ENCODE data around the gene ARMH1.
"Not testable (repeated sequence)": the region's sequence is repeated elsewhere in the genome, so short reads cannot be mapped to it uniquely, and the experiment has no call there.

ARMH1 gene

DNA sequence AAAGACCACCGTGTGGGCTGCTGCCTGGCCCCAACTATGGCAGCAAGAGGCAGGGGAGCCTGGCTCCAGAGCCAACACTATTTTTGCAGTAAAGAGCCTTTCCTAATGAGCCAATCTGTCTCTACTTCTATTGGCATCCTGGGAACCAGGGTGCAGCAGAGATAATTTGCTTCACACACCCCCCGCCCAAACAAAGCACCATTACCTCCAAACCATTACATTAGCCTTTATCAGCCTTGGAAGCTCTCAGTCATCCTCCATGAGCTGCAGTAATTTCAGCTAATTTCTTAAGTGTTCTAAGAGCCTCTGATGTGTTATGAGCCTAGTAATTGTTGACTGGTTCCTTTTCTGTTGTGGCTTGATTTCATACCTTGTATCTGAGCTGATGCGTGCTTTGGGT is 21.6 kb downstream of the ARMH1 start:
- Histone ChIP-seq H3K9ac (no peak overlapping the region), H3K4me3 (IDR thresholded peaks at IDR 0.05; ENCODE audit: insufficient read depth, low read depth, low read length) (no peak overlapping the region), H3K4me2 (no peak overlapping the region), H4K20me1 (ENCODE audit: insufficient read depth) (no peaks in the 10 kb centered on the region), H3K36me3 (ENCODE audit: insufficient read depth) (no peaks in the 10 kb centered on the region), H3K27me3 (ENCODE audit: insufficient read depth, low read depth) (no peaks in the 10 kb centered on the region), H2AFZ (ENCODE audit: low read depth) (no peak overlapping the region), H3K4me1 (ENCODE audit: low read depth, poor library complexity, severe bottlenecking) (peaks cover 7% of the 10 kb centered on the region), H3K27ac (no peak overlapping the region), H3K79me2 (ENCODE audit: insufficient read depth, low read depth) (no peaks in the 10 kb centered on the region)
- TF ChIP-seq, protein P1, sequence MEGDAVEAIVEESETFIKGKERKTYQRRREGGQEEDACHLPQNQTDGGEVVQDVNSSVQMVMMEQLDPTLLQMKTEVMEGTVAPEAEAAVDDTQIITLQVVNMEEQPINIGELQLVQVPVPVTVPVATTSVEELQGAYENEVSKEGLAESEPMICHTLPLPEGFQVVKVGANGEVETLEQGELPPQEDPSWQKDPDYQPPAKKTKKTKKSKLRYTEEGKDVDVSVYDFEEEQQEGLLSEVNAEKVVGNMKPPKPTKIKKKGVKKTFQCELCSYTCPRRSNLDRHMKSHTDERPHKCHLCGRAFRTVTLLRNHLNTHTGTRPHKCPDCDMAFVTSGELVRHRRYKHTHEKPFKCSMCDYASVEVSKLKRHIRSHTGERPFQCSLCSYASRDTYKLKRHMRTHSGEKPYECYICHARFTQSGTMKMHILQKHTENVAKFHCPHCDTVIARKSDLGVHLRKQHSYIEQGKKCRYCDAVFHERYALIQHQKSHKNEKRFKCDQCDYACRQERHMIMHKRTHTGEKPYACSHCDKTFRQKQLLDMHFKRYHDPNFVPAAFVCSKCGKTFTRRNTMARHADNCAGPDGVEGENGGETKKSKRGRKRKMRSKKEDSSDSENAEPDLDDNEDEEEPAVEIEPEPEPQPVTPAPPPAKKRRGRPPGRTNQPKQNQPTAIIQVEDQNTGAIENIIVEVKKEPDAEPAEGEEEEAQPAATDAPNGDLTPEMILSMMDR (conservative IDR thresholded peaks at IDR 0.05; ENCODE audit: low read depth, low read length): no peak

DNA sequence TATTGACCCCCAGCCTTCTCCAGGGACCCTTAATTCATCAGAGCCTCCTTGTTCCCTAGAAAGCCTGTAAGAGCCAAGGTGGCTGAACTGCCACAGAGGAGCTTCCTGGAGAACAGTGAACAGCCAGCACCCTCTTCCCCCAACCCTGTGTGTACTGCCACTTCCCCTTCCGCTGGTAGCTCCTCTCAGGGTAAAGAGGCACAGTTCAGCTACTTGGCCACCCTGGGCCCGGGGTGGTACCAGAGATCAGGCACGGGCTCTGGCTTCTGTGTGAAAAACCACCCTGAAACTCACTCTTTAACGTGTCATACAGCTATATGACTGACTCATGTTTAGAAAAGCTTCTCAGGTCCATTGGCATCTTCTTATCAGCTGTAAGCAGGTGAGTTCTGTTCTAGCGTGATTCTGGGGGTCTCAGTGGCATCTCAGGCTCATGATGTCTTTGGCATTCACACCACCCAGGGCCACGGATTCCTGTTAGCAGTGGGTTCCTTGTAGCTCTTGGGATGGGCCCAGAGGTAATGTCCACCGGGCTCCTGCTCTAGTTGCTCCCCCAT is 22.4 kb downstream of the ARMH1 start:
- H2AFZ ChIP-seq (ENCODE audit: low read depth): no peak overlapping the region
- TF ChIP-seq, protein P1 (conservative IDR thresholded peaks at IDR 0.05; ENCODE audit: low read depth, low read length): no peak
- H3K4me1 ChIP-seq (ENCODE audit: low read depth, poor library complexity, severe bottlenecking): peaks cover 7% of the 10 kb centered on the region
- no peak overlapping the region for H3K4me2 ChIP-seq
- no peaks in the 10 kb centered on the region for H3K27me3 ChIP-seq (ENCODE audit: insufficient read depth, low read depth)
- H3K36me3 ChIP-seq (ENCODE audit: insufficient read depth): no peaks in the 10 kb centered on the region
- no peaks in the 10 kb centered on the region for H4K20me1 ChIP-seq (ENCODE audit: insufficient read depth)
- H3K4me3 ChIP-seq (IDR thresholded peaks at IDR 0.05; ENCODE audit: insufficient read depth, low read depth, low read length): no peak overlapping the region
- no peak overlapping the region for H3K9ac ChIP-seq
- no peaks in the 10 kb centered on the region for H3K79me2 ChIP-seq (ENCODE audit: insufficient read depth, low read depth)
- H3K27ac ChIP-seq: no peak overlapping the region

DNA sequence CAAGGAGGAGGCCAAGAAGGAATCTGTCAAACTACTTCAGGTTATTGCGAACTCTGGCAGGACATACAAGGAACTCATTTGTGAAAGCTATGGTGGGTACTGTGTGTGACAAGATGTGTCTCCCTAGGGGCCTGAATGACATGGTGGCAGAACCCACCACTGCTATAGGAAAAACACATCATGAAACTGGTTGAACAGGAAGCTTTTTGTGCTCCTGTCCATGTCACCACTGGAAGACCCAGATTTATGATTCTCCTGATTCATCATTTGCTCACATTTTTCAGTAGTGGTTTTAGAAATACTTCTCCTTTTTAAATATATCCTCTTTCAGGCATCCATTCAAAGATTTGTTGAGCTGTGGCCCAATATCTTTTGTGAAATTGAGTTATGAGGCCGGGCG is 23.6 kb downstream of the ARMH1 start:
- Histone ChIP-seq H3K4me3 (IDR thresholded peaks at IDR 0.05; ENCODE audit: insufficient read depth, low read depth, low read length) (no peak overlapping the region), H3K4me2 (no peak overlapping the region), H3K27ac (no peak overlapping the region), H3K4me1 (ENCODE audit: low read depth, poor library complexity, severe bottlenecking) (peaks cover 7% of the 10 kb centered on the region), H3K9ac (no peak overlapping the region), H4K20me1 (ENCODE audit: insufficient read depth) (no peaks in the 10 kb centered on the region), H3K27me3 (ENCODE audit: insufficient read depth, low read depth) (no peaks in the 10 kb centered on the region), H3K79me2 (ENCODE audit: insufficient read depth, low read depth) (no peaks in the 10 kb centered on the region), H2AFZ (ENCODE audit: low read depth) (no peak overlapping the region), H3K36me3 (ENCODE audit: insufficient read depth) (no peaks in the 10 kb centered on the region)
- TF ChIP-seq, protein P1 (conservative IDR thresholded peaks at IDR 0.05; ENCODE audit: low read depth, low read length): no peak

DNA sequence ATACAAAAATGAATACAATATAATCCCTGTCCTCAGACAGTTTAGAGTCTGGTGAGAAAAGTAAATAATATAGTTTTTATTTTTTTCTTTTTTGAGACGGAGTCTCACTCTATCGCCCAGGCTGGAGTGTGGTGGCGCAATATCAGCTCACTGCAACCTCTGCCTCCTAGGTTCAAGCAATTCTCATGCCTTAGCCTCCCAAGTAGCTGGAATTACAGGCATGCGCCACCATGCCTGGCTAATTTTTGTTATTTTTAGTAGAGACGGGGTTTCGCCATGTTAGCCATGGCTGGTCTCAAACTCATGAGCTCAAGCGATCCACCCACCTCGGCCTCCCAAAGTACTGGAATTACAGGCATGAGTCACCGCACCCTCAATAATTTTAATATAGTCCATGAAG is 24.9 kb downstream of the ARMH1 start:
- not testable (repeated sequence) for H3K36me3 ChIP-seq (ENCODE audit: insufficient read depth); H3K79me2 ChIP-seq (ENCODE audit: insufficient read depth, low read depth)

DNA sequence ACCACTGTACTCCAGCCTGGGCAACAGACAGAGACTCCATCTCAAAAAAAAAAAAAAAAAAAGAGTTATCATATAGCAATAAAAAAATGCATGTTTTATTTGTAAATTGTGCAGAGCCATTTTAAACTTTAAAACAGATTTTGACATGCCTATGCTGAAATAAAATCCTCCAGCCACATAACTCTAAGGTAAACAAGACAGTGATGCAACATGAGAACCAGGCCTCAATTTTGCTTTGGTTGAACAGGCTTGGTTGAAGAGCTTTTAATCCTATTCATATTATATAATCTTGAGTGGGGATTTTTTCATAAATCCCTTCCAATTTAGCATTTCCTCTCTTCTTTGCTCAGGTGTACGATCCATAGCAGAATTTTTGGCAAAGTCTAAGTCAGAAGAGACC is 26.1 kb downstream of the ARMH1 start:
- H3K27me3 ChIP-seq (ENCODE audit: insufficient read depth, low read depth): no peaks in the 10 kb centered on the region
- TF ChIP-seq, protein P1 (conservative IDR thresholded peaks at IDR 0.05; ENCODE audit: low read depth, low read length): no peak
- no peak overlapping the region for H3K4me2 ChIP-seq
- no peak overlapping the region for H3K27ac ChIP-seq
- no peak overlapping the region for H3K4me3 ChIP-seq (IDR thresholded peaks at IDR 0.05; ENCODE audit: insufficient read depth, low read depth, low read length)
- no peak overlapping the region for H3K9ac ChIP-seq
- H2AFZ ChIP-seq (ENCODE audit: low read depth): no peak overlapping the region
- no peaks in the 10 kb centered on the region for H4K20me1 ChIP-seq (ENCODE audit: insufficient read depth)
- no peaks in the 10 kb centered on the region for H3K36me3 ChIP-seq (ENCODE audit: insufficient read depth)
- H3K4me1 ChIP-seq (ENCODE audit: low read depth, poor library complexity, severe bottlenecking): no peaks in the 10 kb centered on the region
- H3K79me2 ChIP-seq (ENCODE audit: insufficient read depth, low read depth): no peaks in the 10 kb centered on the region

More for the DNA sequence above, 24.9 kb downstream of the ARMH1 start:
- H4K20me1 ChIP-seq (ENCODE audit: insufficient read depth); H3K4me1 ChIP-seq (ENCODE audit: low read depth, poor library complexity, severe bottlenecking); H3K4me3 ChIP-seq (IDR thresholded peaks at IDR 0.05; ENCODE audit: insufficient read depth, low read depth, low read length); H3K9ac ChIP-seq; H3K4me2 ChIP-seq; H3K27me3 ChIP-seq (ENCODE audit: insufficient read depth, low read depth); H3K27ac ChIP-seq; H2AFZ ChIP-seq (ENCODE audit: low read depth): not testable (repeated sequence)
